H9 (cell line): ENCODE measurements around the gene VOPP1. TPM values are rescaled to one million over a fixed set of nuclear protein-coding genes. Genes with fewer than 3 reads are reported as not detected.

Experiments
- DNase-seq: peaks from one replicate; pipeline ENCODE4 v3.0.0-alpha.2; 2017
- H2AFZ ChIP-seq: one replicate; pipeline ENCODE4 v1.6.1; 2013; ENCODE audit warnings: mild to moderate bottlenecking, low read length, control low read depth, moderate library complexity
- H2AK5ac ChIP-seq: 2 replicates; pipeline ENCODE4 v1.6.1; 2013; ENCODE audit warnings: low read length, control low read depth, mixed read lengths; ENCODE audit not compliant: insufficient read length
- H2BK120ac ChIP-seq: one replicate; pipeline ENCODE4 v1.6.1; 2013; ENCODE audit warnings: low read depth, mild to moderate bottlenecking, low read length, control low read depth, inconsistent platforms; ENCODE audit not compliant: poor library complexity, severe bottlenecking
- H2BK12ac ChIP-seq: 2 replicates; pipeline ENCODE4 v1.6.1; 2013; ENCODE audit warnings: low read length, control low read depth, mixed read lengths, low read depth; ENCODE audit not compliant: insufficient read length
- H2BK15ac ChIP-seq: 2 replicates; pipeline ENCODE4 v1.6.1; 2013; ENCODE audit warnings: low read depth, low read length, control low read depth
- H2BK20ac ChIP-seq: one replicate; pipeline ENCODE4 v1.6.1; 2013; ENCODE audit warnings: low read depth, mild to moderate bottlenecking, low read length, control low read depth, inconsistent platforms; ENCODE audit not compliant: poor library complexity, severe bottlenecking
- H2BK5ac ChIP-seq: 2 replicates; pipeline ENCODE4 v1.6.1; 2013; ENCODE audit warnings: low read length, control low read depth, mixed read lengths; ENCODE audit not compliant: insufficient read length
- H3K14ac ChIP-seq: 2 replicates; pipeline ENCODE4 v1.6.1; 2013; ENCODE audit warnings: low read length, control low read depth; ENCODE audit not compliant: insufficient read depth
- H3K18ac ChIP-seq: 2 replicates; pipeline ENCODE4 v1.6.1; 2013; ENCODE audit warnings: low read depth, mild to moderate bottlenecking, mixed read lengths, low read length, control low read depth; ENCODE audit not compliant: insufficient read length
- H3K23ac ChIP-seq: 2 replicates; pipeline ENCODE4 v1.6.1; 2013; ENCODE audit warnings: low read length, control low read depth, mixed read lengths, low read depth; ENCODE audit not compliant: insufficient read length
- H3K23me2 ChIP-seq: 2 replicates; pipeline ENCODE4 v1.6.1; 2013; ENCODE audit warnings: low read depth, mild to moderate bottlenecking, mixed read lengths, low read length, control low read depth; ENCODE audit not compliant: insufficient read length, poor library complexity, severe bottlenecking
- H3K27ac ChIP-seq: 2 replicates; pipeline ENCODE4 v1.5.1; 2013; ENCODE audit warnings: low read length, control low read depth, mixed read lengths, low read depth; ENCODE audit not compliant: insufficient read length
- H3K27me3 ChIP-seq: 2 replicates; pipeline ENCODE4 v1.6.1; 2013; ENCODE audit warnings: low read length, control low read depth, inconsistent platforms; ENCODE audit not compliant: insufficient read depth
- H3K4ac ChIP-seq: 2 replicates; pipeline ENCODE4 v1.6.1; 2013; ENCODE audit warnings: low read depth, mild to moderate bottlenecking, control low read depth, inconsistent platforms, low read length, moderate library complexity
- H3K4me1 ChIP-seq: 2 replicates; pipeline ENCODE4 v1.6.1; 2013; ENCODE audit warnings: low read length, control low read depth, inconsistent platforms; ENCODE audit not compliant: insufficient read depth
- H3K4me2 ChIP-seq: 2 replicates; pipeline ENCODE4 v1.6.1; 2013; ENCODE audit warnings: low read length, control low read depth, mixed read lengths; ENCODE audit not compliant: insufficient read length, insufficient read depth
- H3K56ac ChIP-seq: 2 replicates; pipeline ENCODE4 v1.6.1; 2013; ENCODE audit warnings: low read depth, mild to moderate bottlenecking, mixed read lengths, low read length, control low read depth; ENCODE audit not compliant: insufficient read length
- H3K79me1 ChIP-seq: 2 replicates; pipeline ENCODE4 v1.6.1; 2013; ENCODE audit warnings: low read depth, mild to moderate bottlenecking, moderate library complexity, low read length, control low read depth, inconsistent platforms; ENCODE audit not compliant: insufficient read depth, poor library complexity, severe bottlenecking
- H3K79me2 ChIP-seq: 2 replicates; pipeline ENCODE4 v1.6.1; 2013; ENCODE audit warnings: low read length, control low read depth, inconsistent platforms; ENCODE audit not compliant: insufficient read depth
- H3K9ac ChIP-seq: 2 replicates; pipeline ENCODE4 v1.6.1; 2013; ENCODE audit warnings: low read length, control low read depth, mixed read lengths; ENCODE audit not compliant: insufficient read length; ENCODE audit errors: extremely low read depth
- H3K9me3 ChIP-seq: one replicate; pipeline ENCODE4 v1.6.1; 2013; ENCODE audit warnings: low read depth, low read length, inconsistent platforms; ENCODE audit not compliant: control insufficient read depth
- H3T11ph ChIP-seq: one replicate; pipeline ENCODE4 v1.6.1; 2013; ENCODE audit warnings: mild to moderate bottlenecking, low read length, control low read depth, inconsistent platforms
- H4K20me1 ChIP-seq: one replicate; pipeline ENCODE4 v1.6.1; 2013; ENCODE audit not compliant: control insufficient read depth, insufficient read length, insufficient read depth
- H4K5ac ChIP-seq: 2 replicates; pipeline ENCODE4 v1.6.1; 2013; ENCODE audit warnings: low read depth, mild to moderate bottlenecking, mixed read lengths, low read length, control low read depth; ENCODE audit not compliant: insufficient read length
- H4K8ac ChIP-seq: replicated peaks from 2 replicates; pipeline ENCODE4 v1.6.1; 2013; ENCODE audit warnings: low read length, control low read depth, mixed read lengths, low read depth; ENCODE audit not compliant: insufficient read length
- H4K91ac ChIP-seq: 2 replicates; pipeline ENCODE4 v1.6.1; 2013; ENCODE audit warnings: low read depth, mild to moderate bottlenecking, moderate library complexity, mixed read lengths, low read length, control low read depth; ENCODE audit not compliant: insufficient read length
- H3K27ac Mint-ChIP-seq, 3 experiments: 2 replicates in 2 of 3; 3 replicates in 1 of 3; pipeline ENCODE4 v1.8.0; 2020 to 2021; ENCODE audit warnings: mixed read lengths in 3 of 3, mild to moderate bottlenecking in 1 of 3, moderate library complexity in 1 of 3
- H3K27me3 Mint-ChIP-seq: 2 replicates; pipeline ENCODE4 v1.8.0; 2021; ENCODE audit warnings: low read depth, mild to moderate bottlenecking, moderate library complexity, mixed read lengths
- H3K36me3 Mint-ChIP-seq, 3 experiments: 2 replicates in 2 of 3; 3 replicates in 1 of 3; pipeline ENCODE4 v1.8.0; 2020 to 2021; ENCODE audit warnings: low read depth in 3 of 3, mixed read lengths in 3 of 3; ENCODE audit not compliant: insufficient read depth in 1 of 3
- H3K4me1 Mint-ChIP-seq, 2 experiments: 2 replicates each; pipeline ENCODE4 v1.8.0; 2020; ENCODE audit warnings: mixed read lengths in 2 of 2
- H3K4me3 Mint-ChIP-seq, 2 experiments: 2 replicates in 1 of 2; 3 replicates in 1 of 2; pipeline ENCODE4 v1.8.0; 2020 to 2021; ENCODE audit warnings: mild to moderate bottlenecking in 2 of 2, mixed read lengths in 2 of 2, moderate library complexity in 1 of 2
- H3K9me3 Mint-ChIP-seq, 2 experiments: 2 replicates in 1 of 2; 3 replicates in 1 of 2; pipeline ENCODE4 v1.8.0; 2020; ENCODE audit warnings: mild to moderate bottlenecking in 2 of 2, mixed read lengths in 2 of 2, moderate library complexity in 1 of 2
- WGBS: extraction: QIAGEN DNeasy Blood & Tissue Kit; methylation state at CpG from one replicate; pipeline ENCODE4 v1.1.7; 2013; ENCODE audit warnings: missing lambda C conversion rate, low lambda C conversion rate, mixed read lengths; ENCODE audit not compliant: insufficient read length; ENCODE audit errors: extremely low coverage; 5-methylcytosine and 5-hydroxymethylcytosine counted together
- total RNA-seq: library from RNA; stranded (reverse); gene quantifications from 2 replicates; pipeline ENCODE4 v1.2.1, GENCODE V29; 2021
- TF ChIP-seq, protein P1 (sequence below): fragments of 200-600 bp; sonication (generic); conservative IDR thresholded peaks from 3 replicates; pipeline ENCODE4 v1.8.0; 2021; ENCODE audit warnings: antibody characterized with exemption, mild to moderate bottlenecking

Gene VOPP1
- total RNA-seq, 1 experiment from 2014 or later: 55.7 TPM

DNA sequence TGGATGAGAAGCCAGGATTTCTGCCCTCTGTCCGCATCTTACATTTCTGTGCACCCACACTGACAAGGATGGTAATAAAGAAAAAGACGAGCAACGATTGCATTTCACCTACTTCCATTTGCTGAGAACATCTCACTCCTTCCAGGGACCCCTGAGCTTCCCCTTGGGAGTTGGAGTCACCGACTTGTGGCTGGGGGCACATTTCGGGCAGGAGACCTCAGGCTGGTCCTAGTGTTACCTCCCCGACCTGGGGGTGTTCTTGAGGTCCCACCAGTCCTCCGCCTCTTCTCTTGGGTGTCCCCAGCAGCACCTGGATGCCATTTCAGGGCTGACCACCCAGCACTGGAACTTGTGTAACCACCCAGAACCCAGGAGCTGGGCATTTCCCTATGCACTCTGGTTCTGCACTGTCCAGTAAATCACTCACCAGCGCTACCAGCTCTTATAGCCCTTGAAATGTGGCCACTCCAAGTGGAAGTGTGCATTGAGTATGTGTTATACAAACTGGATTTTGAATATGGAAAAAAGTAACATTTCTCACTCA is 122.2 kb downstream of the VOPP1 start:
- H2BK12ac ChIP-seq: no peak overlapping the region

More for the DNA sequence above, 122.2 kb downstream of the VOPP1 start:
- no peak overlapping the region for H3K27ac ChIP-seq
- Mint-ChIP-seq H3K4me3 (no peak overlapping the region), H3K36me3 (no peaks in the 10 kb centered on the region; a peak in 2 of 7 replicates), H3K27ac (peak overlapping the region in 1 of 3 experiments; percentile 59; a peak in 1 of 7 replicates), H3K4me1 (no peaks in the 10 kb centered on the region), H3K9me3 (no peaks in the 10 kb centered on the region; a peak in 1 of 5 replicates), H3K27me3 (no peaks in the 10 kb centered on the region)
- no peaks in the 10 kb centered on the region for H3K27me3 ChIP-seq
- H4K8ac ChIP-seq: no peak overlapping the region
- no CpG with 5 or more reads among the region's 8 CpGs for WGBS
- H2BK120ac ChIP-seq: no peak overlapping the region
- H3K56ac ChIP-seq: no peak overlapping the region
- H2AFZ ChIP-seq: no peak overlapping the region
- H3K9me3 ChIP-seq: no peaks in the 10 kb centered on the region
- H3K79me2 ChIP-seq: no peaks in the 10 kb centered on the region
- H4K20me1 ChIP-seq: no peaks in the 10 kb centered on the region
- H3K79me1 ChIP-seq: no peaks in the 10 kb centered on the region
- no peak overlapping the region for H3K4me2 ChIP-seq
- no peak for DNase-seq
- TF ChIP-seq, protein P1, sequence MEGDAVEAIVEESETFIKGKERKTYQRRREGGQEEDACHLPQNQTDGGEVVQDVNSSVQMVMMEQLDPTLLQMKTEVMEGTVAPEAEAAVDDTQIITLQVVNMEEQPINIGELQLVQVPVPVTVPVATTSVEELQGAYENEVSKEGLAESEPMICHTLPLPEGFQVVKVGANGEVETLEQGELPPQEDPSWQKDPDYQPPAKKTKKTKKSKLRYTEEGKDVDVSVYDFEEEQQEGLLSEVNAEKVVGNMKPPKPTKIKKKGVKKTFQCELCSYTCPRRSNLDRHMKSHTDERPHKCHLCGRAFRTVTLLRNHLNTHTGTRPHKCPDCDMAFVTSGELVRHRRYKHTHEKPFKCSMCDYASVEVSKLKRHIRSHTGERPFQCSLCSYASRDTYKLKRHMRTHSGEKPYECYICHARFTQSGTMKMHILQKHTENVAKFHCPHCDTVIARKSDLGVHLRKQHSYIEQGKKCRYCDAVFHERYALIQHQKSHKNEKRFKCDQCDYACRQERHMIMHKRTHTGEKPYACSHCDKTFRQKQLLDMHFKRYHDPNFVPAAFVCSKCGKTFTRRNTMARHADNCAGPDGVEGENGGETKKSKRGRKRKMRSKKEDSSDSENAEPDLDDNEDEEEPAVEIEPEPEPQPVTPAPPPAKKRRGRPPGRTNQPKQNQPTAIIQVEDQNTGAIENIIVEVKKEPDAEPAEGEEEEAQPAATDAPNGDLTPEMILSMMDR: no peak
- peaks cover 3% of the 10 kb centered on the region for H3K23me2 ChIP-seq
- no peak overlapping the region for H3K14ac ChIP-seq
- no peaks in the 10 kb centered on the region for H3K4me1 ChIP-seq
- no peak overlapping the region for H3K4ac ChIP-seq
- no peak overlapping the region for H2BK5ac ChIP-seq
- no peak overlapping the region for H3K23ac ChIP-seq
- H3K9ac ChIP-seq: no peak overlapping the region
- H3K18ac ChIP-seq: no peak overlapping the region
- no peak overlapping the region for H3T11ph ChIP-seq
- H2AK5ac ChIP-seq: no peak overlapping the region
- H2BK20ac ChIP-seq: no peak overlapping the region
- H2BK15ac ChIP-seq: no peak overlapping the region
- no peak overlapping the region for H4K5ac ChIP-seq
- H4K91ac ChIP-seq: no peak overlapping the region
